Ovary (tissue), 9 donors: Measurements from ENCODE around the gene IDH2. TPM values are rescaled to one million over a fixed set of nuclear protein-coding genes. Genes with fewer than 3 reads are reported as not detected.

Experiments used
- DNase-seq, 5 donors: peaks; one replicate each; pipeline ENCODE4 v3.0.0-alpha.2; 2019 to 2020
- H3K27ac ChIP-seq, 2 donors: fragments of 200-600 bp; one replicate each; pipeline versions ENCODE4 v1.5.1 to v1.8.0; 2019 to 2022
- H3K27me3 ChIP-seq: fragments of 200-600 bp; one replicate; pipeline ENCODE4 v1.8.0; 2022
- H3K36me3 ChIP-seq: fragments of 200-600 bp; sonication (generic); one replicate; pipeline ENCODE4 v1.5.1; 2019
- H3K4me1 ChIP-seq: one replicate; pipeline ENCODE4 v1.8.1; 2013; ENCODE audit warnings: mild to moderate bottlenecking, moderate library complexity; ENCODE audit not compliant: insufficient read depth
- H3K4me3 ChIP-seq: fragments of 200-600 bp; sonication (generic); one replicate; pipeline ENCODE4 v1.5.1; 2017
- H3K9me3 ChIP-seq, 2 donors: fragments of 200-600 bp in 1 of 2; sonication (generic) in 1 of 2; one replicate each; pipeline versions ENCODE4 v1.5.1 to v1.8.1; 2013 to 2019; ENCODE audit warnings: mild to moderate bottlenecking in 1 of 2, moderate library complexity in 1 of 2
- CTCF ChIP-seq, 3 donors: fragments of 450-650 bp in 2 of 3; fragments of 200-600 bp in 1 of 3; IDR thresholded peaks; one replicate each; pipeline versions ENCODE4 v1.5.1 to v1.8.0; 2016 to 2022; ENCODE audit warnings: antibody characterized with exemption in 3 of 3, mild to moderate bottlenecking in 1 of 3
- EP300 ChIP-seq: sonication (generic); formaldehyde crosslinking; IDR thresholded peaks from one replicate; pipeline ENCODE4 v1.6.1; 2017; ENCODE audit warnings: antibody characterized with exemption
- POLR2A ChIP-seq: fragments of 450-650 bp; IDR thresholded peaks from one replicate; pipeline ENCODE4 v1.6.1; 2017; ENCODE audit warnings: antibody characterized with exemption, mild to moderate bottlenecking, moderate library complexity
- WGBS, 3 donors: extraction: QIAGEN DNeasy Blood & Tissue Kit in 1 of 3; methylation state at CpG; one replicate each; pipeline versions ENCODE4 v1.1.5 to v1.1.7; 2013 to 2017; 5-methylcytosine and 5-hydroxymethylcytosine counted together
- intact Hi-C, 4 donors: fragments of 100-400 bp; cut with DNase I; formaldehyde crosslinking; loops; one replicate each; pipeline versions ENCODE4 v1.11.0 to v1.15.1; 2022 to 2023
- polyA plus RNA-seq, 2 donors: library from polyadenylated mRNA; stranded (reverse); fragments of 200-250 nt in 1 of 2; fragments of 350-450 nt in 1 of 2; fragmentation: Illumina TruSeq in 1 of 2; extraction: RNeasy Lipid Tissue Mini Kit (QIAGEN cat#74804) in 1 of 2; gene quantifications; one replicate each; pipeline ENCODE4 v1.2.3, GENCODE V29; 2013 to 2014
- total RNA-seq, 7 donors: library from RNA; depleted of rRNA in 2 of 7; stranded (reverse); fragments of >200 nt in 2 of 7; fragmentation: NEBNext Ultra II Directional in 3 of 7; extraction: Animal tissue kit (Norgen Biotek cat#: 25700) in 3 of 7; gene quantifications; one replicate each; pipeline versions ENCODE4 v1.1.0 to v1.2.4, GENCODE V29; 2016 to 2023
- donor health status: DM: no; HTN: no; CAD: no; lungs with moderate emphysema.
- donor health status: DM: no; HTN: no; CAD: no.
- donor health status: Bipolar disorder and iron deficiency.
- donor health status: DM: yes; HTN: yes; CAD: no.
- donor health status: DM: no; HTN: no; CAD: no.
- donor health status: DM: yes; HTN: yes; CAD: no.

The IDH2 gene
- total and polyA plus RNA-seq, 9 donors, result 13.7 to 44.6 (median 25.4) TPM

DNA sequence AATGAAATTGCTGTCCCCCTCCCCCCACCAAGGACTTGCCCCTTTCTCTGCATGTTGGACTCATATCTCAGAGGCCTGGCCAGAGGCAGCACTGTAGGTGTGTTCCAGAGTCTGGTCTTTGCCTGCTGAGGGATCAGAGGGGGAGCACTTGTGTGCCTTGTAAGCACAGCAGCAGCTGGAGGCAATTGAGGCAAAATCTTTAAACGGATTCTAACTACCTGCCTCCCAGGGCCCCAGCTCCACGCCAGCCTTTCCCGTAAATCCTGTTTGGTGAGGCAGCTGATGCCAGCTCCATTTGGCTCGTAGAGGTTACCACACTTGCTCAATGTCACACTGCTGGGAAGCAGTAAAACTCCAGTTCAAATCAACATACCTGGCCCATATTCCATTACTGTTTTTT is 2.3 kb upstream of the IDH2 start:
- TF ChIP-seq POLR2A (no peak), CTCF (IDR thresholded peaks at IDR 0.05) (no peak), EP300 (no peak)
- H3K9me3 ChIP-seq, result no peaks in the 10 kb centered on the region
- no peak overlapping the region for H3K27ac ChIP-seq
- peaks cover 6% of the 10 kb centered on the region for H3K4me1 ChIP-seq
- no peaks in the 10 kb centered on the region for H3K36me3 ChIP-seq
- no peak overlapping the region for H3K4me3 ChIP-seq
- WGBS, 3 donors, result 87 to 96% (median 90%) methylated on average over 4 of the region's 4 CpGs
- intact Hi-C loops, result no loop called here
- no peak for DNase-seq
- no peaks in the 10 kb centered on the region for H3K27me3 ChIP-seq

DNA sequence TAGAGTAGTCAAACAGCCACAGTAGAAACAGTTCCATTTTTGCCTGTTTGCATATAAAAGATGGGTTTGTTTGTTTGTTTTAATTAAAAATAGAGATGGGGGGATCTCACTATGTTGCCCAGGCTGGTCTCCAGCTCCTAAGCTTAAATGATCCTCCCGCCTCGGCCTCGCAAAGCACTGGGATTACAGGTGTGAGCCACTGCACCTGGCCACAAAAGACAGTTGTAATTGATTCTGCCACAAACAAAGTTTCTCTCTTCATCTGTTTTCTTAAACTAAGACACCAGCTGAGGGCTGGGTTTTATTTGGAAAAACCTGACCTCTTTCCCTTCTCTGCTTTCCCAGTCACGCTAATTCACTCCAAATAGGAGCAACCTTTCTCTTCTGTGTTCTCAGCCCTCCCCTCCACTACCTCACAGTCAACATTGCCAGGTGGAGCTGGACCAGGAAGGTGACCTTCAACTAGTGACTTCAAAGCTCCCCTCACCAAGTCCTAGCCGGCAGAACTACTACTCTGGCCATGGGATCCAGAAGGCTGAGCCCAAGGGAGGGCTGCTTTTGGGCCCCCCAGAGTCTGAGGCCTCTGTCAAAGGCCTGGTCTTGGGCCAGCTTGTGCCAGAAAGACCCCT is 1.5 kb upstream of the IDH2 start:
- TF ChIP-seq EP300 (no peak), CTCF (IDR thresholded peaks at IDR 0.05) (no peak), POLR2A (no peak)
- WGBS, 3 donors, result 74 to 77% (median 75%) methylated on average over 5 of the region's 5 CpGs
- intact Hi-C loops, result no loop called here
- no peaks in the 10 kb centered on the region for H3K36me3 ChIP-seq
- no peak for DNase-seq
- peaks cover 6% of the 10 kb centered on the region for H3K4me1 ChIP-seq
- H3K27me3 ChIP-seq, result no peaks in the 10 kb centered on the region
- no peak overlapping the region for H3K4me3 ChIP-seq
- no peaks in the 10 kb centered on the region for H3K9me3 ChIP-seq
- no peak overlapping the region for H3K27ac ChIP-seq

DNA sequence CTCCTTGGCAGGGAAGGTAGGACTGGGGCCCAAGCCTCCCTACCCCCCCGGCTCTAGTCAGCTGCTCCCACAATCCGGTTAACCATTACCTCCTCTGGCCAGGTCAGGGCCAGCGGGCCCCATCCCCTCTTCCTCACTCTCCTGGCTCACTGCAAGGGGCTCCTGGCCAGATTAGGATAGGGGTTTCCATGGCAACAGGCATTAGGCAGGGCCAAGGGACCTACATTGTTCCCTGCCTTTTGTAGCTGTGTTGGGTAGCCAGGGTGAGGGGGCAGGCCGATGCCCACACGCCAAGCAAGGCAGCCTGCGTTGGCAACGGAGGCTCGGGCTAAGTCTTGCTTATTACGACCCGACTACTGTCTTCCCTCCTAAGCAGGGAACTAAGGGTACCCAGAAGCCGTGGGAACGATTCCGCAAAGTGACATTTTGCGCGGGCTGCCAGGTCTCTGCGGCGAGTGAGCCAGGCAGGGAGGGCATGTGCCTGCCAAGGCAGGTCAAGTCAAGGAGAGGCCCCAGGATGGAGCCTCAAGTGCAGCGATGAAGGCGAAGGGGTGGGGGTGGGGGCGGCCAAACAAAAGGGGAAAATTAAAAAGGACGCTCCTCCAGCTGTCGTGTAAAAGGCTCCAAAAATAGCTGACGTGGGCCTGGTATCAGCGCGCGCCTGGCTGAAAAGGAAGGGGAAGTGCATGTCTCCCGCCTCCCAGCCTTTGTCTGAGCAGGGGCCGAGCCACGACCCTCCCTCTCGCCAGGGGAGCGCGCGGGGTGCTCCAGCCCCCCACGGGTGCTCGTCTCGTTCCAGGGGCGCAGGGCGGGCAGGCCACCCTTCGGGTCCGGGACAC is 919 bp downstream of the IDH2 start:
- no peaks in the 10 kb centered on the region for H3K36me3 ChIP-seq
- peak overlapping the region; percentile 85 for H3K4me3 ChIP-seq
- 6 to 11% (median 8%) methylated on average over 37 to 40 of the region's 40 CpGs for WGBS, 3 donors
- H3K9me3 ChIP-seq, result no peaks in the 10 kb centered on the region
- intact Hi-C loops, result no loop called here
- H3K4me1 ChIP-seq, result peaks cover 10% of the 10 kb centered on the region
- DNase-seq, result peak; percentile 44 to 63 (median 55)
- H3K27me3 ChIP-seq, result no peaks in the 10 kb centered on the region
- TF ChIP-seq CTCF (IDR thresholded peaks at IDR 0.05) (no peak), POLR2A (no peak), EP300 (no peak)
- H3K27ac ChIP-seq, result peak overlapping the region; percentile 83 to 92

DNA sequence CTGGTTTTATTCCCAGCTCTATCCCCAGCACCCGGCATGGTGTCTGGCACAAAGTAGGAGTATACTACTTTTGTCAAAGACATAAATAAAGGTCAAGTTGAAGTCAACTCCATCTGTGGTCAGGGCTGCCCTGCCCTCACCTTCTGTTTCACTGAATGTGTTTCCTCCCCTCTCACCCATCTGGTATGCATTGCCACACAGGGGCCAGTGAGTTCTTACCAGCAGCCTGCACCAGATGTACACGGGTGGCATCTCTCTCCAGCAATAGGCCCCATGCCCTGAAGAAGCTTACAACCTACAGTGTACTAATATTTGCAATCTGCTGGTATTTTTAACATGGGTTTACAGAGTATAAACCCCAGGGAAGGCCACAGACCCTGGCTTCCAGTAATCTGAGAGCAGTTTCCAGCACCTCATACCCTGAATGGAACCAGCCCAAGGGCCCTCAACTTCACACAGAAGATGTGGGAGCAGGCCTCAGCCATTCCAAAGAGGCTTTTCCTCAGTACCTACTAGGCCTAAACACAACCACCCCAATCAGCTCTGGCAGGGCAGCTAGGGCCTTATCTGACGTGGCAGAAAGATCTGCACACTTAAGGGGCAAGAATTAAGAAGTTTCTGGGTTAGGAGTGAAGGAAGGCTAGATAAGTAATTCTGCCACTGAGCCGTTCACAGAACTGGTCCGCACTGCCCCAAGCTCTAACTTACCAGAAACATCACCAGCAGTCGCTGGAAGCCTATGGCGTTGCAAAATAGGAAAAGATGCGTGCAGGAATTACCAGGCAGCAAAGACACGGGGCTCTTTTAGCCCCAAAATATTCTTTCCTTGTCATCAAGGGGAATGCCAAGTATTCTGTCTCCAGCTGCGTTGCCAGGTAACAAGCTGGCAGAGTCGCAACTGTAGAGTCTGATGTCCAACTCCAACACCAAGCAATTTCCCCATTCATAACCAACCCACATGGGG is 2.1 kb downstream of the IDH2 start:
- Histone ChIP-seq H3K9me3 (no peaks in the 10 kb centered on the region), H3K36me3 (no peaks in the 10 kb centered on the region), H3K27ac (no peak overlapping the region), H3K4me3 (no peak overlapping the region), H3K4me1 (peaks cover 11% of the 10 kb centered on the region), H3K27me3 (no peaks in the 10 kb centered on the region)
- peak in 4 of 5 donors; percentile 38 to 65 (median 64) for DNase-seq
- TF ChIP-seq CTCF (IDR thresholded peaks at IDR 0.05) (no peak), POLR2A (no peak), EP300 (no peak)
- 54 to 68% (median 57%) methylated on average over 11 of the region's 11 CpGs for WGBS, 3 donors
- intact Hi-C loops, result no loop called here
